ENCODE data around the gene ZNF274.
"Not testable (repeated sequence)": the region's sequence is repeated elsewhere in the genome, so short reads cannot be mapped to it uniquely, and the experiment has no call there.

Gene ZNF274

GRCh38 chr19:58182989-58183816 lies at the start of gene ZNF274:
ZNF274 (plus strand) TSS chr19:58183061; CDS start chr19:58183966, 905 bp downstream.
- DNase-seq: peak; percentile 54 to 75

- no peak for DNase-seq
Measured at GRCh38 chr19:58134244-58134643, 48.6 kb upstream of the ZNF274 start.

- no peak for DNase-seq
Measured at GRCh38 chr19:58145849-58146248, 37.0 kb upstream of the ZNF274 start.

GRCh38 chr19:58147475-58147874 lies 35.4 kb upstream of the ZNF274 start:
- DNase-seq: not testable (repeated sequence)

- peak; percentile 61 to 62 for DNase-seq
Measured at GRCh38 chr19:58150328-58150921, 32.4 kb upstream of the ZNF274 start, which contains the start of gene ZNF329. ZNF329 (minus strand) TSS chr19:58150789; CDS start chr19:58129503, 21,286 bp downstream.

- no peak for DNase-seq
Measured at GRCh38 chr19:58153386-58153785, 29.5 kb upstream of the ZNF274 start.

- no peak for DNase-seq
Measured at GRCh38 chr19:58154287-58154678, 28.6 kb upstream of the ZNF274 start.

GRCh38 chr19:58154679-58155648 lies 27.9 kb upstream of the ZNF274 start:
- DNase-seq: peak; percentile 88 to 89

- no peak for DNase-seq
Measured at GRCh38 chr19:58157045-58157728, 25.7 kb upstream of the ZNF274 start.

GRCh38 chr19:58166268-58166667 lies 16.6 kb upstream of the ZNF274 start:
- no peak for DNase-seq

- DNase-seq: no peak
Measured at GRCh38 chr19:58166708-58167280, 16.1 kb upstream of the ZNF274 start.

- DNase-seq: no peak
Measured at GRCh38 chr19:58170860-58171259, 12.0 kb upstream of the ZNF274 start.

- no peak for DNase-seq
Measured at GRCh38 chr19:58181902-58182576, 822 bp upstream of the ZNF274 start.

- DNase-seq: no peak
Measured at GRCh38 chr19:58182577-58182988, 278 bp upstream of the ZNF274 start.

GRCh38 chr19:58183817-58184215 lies 955 bp downstream of the ZNF274 start:
- DNase-seq: no peak

GRCh38 chr19:58196901-58197616 lies 14.2 kb downstream of the ZNF274 start:
- peak in 1 of 2 experiments; percentile 11 for DNase-seq

- no peak for DNase-seq
Measured at GRCh38 chr19:58203814-58204475, 21.1 kb downstream of the ZNF274 start.

GRCh38 chr19:58204566-58204965 lies 21.7 kb downstream of the ZNF274 start:
- DNase-seq: no peak

GRCh38 chr19:58209577-58209976 lies 26.7 kb downstream of the ZNF274 start:
- no peak for DNase-seq

Data from NCI-H187 (cell line).